Upper lobe of left lung (tissue), 4 donors: ENCODE results near the gene DNAAF5.
"Not testable (repeated sequence)": the region's sequence is repeated elsewhere in the genome, so short reads cannot be mapped to it uniquely, and the experiment has no call there.

Experiments
- POLR2A ChIP-seq, 4 donors: fragments of 450-650 bp; IDR thresholded peaks; one replicate each; pipeline ENCODE4 v1.5.1; 2016 to 2017; ENCODE audit warnings: antibody characterized with exemption in 4 of 4, mild to moderate bottlenecking in 2 of 4
- POLR2AphosphoS5 ChIP-seq, 2 donors: sonication (generic); formaldehyde crosslinking; IDR thresholded peaks; one replicate each; pipeline ENCODE4 v1.5.1; 2017; ENCODE audit warnings: antibody characterized with exemption in 2 of 2
- TF ChIP-seq, protein P1 (sequence below), 6 experiments: fragments of 450-650 bp in 4 of 6; fragments of 200-600 bp in 2 of 6; sonication (generic) in 2 of 6; IDR thresholded peaks; one replicate each; pipeline ENCODE4 v1.5.1; 2016 to 2019; ENCODE audit warnings: antibody characterized with exemption in 6 of 6

DNA sequence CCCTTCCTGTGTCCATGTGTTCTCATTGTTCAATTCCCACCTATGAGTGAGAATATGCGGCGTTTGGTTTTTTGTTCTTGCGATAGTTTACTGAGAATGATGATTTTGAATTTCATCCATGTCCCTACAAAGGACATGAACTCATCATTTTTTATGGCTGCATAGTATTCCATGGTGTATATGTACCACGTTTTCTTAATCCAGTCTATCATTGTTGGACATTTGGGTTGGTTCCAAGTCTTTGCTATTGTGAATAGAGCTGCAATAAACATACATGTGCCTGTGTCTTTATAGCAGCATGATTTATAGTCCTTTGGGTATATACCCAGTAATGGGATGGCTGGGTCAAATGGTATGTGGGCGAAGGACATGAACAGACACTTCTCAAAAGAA, 17.6 kb downstream of the DNAAF5 start:
- TF ChIP-seq, protein P1, sequence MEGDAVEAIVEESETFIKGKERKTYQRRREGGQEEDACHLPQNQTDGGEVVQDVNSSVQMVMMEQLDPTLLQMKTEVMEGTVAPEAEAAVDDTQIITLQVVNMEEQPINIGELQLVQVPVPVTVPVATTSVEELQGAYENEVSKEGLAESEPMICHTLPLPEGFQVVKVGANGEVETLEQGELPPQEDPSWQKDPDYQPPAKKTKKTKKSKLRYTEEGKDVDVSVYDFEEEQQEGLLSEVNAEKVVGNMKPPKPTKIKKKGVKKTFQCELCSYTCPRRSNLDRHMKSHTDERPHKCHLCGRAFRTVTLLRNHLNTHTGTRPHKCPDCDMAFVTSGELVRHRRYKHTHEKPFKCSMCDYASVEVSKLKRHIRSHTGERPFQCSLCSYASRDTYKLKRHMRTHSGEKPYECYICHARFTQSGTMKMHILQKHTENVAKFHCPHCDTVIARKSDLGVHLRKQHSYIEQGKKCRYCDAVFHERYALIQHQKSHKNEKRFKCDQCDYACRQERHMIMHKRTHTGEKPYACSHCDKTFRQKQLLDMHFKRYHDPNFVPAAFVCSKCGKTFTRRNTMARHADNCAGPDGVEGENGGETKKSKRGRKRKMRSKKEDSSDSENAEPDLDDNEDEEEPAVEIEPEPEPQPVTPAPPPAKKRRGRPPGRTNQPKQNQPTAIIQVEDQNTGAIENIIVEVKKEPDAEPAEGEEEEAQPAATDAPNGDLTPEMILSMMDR (IDR thresholded peaks at IDR 0.05) = not testable (repeated sequence)
- TF ChIP-seq POLR2AphosphoS5, POLR2A (IDR thresholded peaks at IDR 0.05): not testable (repeated sequence)
